ENCODE measurements around the gene CSH1.
A peak's percentile ranks its signal among the peaks of the same experiment; 100 is the strongest.
"Not testable (repeated sequence)": the region's sequence is repeated elsewhere in the genome, so short reads cannot be mapped to it uniquely, and the experiment has no call there.

CSH1 gene

DNA sequence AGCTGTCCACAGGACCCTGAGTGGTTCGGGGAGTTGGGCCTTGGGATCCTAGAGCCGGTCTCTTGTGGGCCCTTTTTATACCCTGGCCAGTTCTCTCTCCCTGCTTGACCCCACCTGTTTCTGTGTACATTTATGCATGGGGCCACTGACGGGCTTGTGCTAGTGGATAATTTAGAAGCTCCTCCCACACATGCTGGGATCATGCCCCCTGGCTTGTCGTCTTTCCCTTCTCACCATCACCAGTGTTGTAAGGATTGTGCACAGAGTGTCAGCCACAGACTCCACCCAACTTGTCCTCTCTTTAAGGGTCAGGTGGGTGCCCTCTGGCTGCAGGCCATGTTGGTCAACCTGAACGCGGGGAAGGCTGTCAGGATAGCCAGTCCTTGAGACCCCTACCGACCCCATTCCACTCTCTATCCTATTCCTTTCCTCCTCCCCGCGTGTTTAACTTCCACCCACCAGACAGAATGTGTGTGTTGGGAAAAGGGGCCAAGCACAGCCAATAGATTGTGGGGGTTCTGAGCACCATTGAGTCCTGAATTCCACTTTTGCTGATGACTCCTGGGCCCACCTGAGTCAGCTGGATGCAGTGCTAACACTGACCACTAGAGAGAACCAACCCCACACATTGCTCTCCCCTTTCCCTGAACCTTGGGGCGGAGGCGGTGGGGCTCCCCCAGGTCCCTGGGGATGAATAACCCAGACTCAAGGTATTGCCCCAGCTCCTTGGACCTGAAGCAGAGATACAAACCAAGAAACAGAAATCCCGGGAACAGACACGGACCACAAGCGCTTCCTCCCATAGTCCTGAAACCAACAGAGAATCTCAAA, at the start of gene CSH1:
CSH1 (minus strand) TSS at position 51 of the 831 bp plus-strand sequence. CDS start 63 bp downstream, outside the sequence.
- DNase-seq; H3K36me3 ChIP-seq (replicated peaks); in situ Hi-C loops (cut with HindIII; ENCODE audit: low pct_ligation_motif_present, low sequenced_read_pairs); H3K27ac ChIP-seq; H3K27me3 ChIP-seq (replicated peaks); H3K4me3 ChIP-seq (ENCODE audit: low read depth, low read length): not testable (repeated sequence)

DNA sequence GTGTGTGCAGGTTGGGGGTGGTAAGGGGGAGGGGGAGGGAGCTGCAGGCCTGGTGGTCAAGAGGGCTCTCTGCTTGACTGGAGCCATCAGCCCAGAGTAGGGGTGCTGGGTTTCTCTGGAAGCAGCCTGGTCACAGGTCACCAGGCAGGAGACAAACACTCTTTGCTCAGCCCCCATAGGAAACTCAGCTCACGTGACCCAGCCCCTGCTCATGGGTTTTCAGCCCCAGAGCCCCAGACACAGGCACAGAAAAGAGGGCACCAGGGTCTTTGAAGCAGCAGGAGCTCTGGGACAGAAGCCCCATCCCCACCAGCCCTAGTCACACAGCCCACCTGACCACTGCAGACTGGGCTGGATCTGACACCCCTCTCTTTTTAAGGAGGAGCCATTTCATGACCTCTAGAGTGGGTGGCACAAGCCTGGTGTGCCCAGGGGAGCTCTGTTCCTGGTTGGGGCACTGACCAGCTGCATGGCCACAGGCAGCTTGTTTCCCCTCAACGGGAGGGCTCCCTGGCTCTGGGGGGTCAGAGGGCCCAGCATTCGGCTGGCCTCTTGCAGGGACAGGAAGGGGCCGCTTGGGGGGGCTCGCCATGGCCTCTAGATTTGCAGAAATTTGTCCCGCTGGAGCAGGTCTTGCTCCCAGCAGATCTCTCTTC, 49.5 kb upstream of the CSH1 start:
- no peak for DNase-seq
- no peak overlapping the region for H3K27ac ChIP-seq
- H3K4me3 ChIP-seq (ENCODE audit: low read depth, low read length) = no peak overlapping the region
- TF ChIP-seq, protein P1, sequence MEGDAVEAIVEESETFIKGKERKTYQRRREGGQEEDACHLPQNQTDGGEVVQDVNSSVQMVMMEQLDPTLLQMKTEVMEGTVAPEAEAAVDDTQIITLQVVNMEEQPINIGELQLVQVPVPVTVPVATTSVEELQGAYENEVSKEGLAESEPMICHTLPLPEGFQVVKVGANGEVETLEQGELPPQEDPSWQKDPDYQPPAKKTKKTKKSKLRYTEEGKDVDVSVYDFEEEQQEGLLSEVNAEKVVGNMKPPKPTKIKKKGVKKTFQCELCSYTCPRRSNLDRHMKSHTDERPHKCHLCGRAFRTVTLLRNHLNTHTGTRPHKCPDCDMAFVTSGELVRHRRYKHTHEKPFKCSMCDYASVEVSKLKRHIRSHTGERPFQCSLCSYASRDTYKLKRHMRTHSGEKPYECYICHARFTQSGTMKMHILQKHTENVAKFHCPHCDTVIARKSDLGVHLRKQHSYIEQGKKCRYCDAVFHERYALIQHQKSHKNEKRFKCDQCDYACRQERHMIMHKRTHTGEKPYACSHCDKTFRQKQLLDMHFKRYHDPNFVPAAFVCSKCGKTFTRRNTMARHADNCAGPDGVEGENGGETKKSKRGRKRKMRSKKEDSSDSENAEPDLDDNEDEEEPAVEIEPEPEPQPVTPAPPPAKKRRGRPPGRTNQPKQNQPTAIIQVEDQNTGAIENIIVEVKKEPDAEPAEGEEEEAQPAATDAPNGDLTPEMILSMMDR (IDR thresholded peaks at IDR 0.05; ENCODE audit: low read depth, low read length, missing control alignments) = no peak
- in situ Hi-C loops (cut with HindIII; ENCODE audit: low pct_ligation_motif_present, low sequenced_read_pairs) = no loop called here
- no peaks in the 10 kb centered on the region for H3K36me3 ChIP-seq (replicated peaks)
- H3K27me3 ChIP-seq (replicated peaks) = peaks cover 2% of the 10 kb centered on the region

DNA sequence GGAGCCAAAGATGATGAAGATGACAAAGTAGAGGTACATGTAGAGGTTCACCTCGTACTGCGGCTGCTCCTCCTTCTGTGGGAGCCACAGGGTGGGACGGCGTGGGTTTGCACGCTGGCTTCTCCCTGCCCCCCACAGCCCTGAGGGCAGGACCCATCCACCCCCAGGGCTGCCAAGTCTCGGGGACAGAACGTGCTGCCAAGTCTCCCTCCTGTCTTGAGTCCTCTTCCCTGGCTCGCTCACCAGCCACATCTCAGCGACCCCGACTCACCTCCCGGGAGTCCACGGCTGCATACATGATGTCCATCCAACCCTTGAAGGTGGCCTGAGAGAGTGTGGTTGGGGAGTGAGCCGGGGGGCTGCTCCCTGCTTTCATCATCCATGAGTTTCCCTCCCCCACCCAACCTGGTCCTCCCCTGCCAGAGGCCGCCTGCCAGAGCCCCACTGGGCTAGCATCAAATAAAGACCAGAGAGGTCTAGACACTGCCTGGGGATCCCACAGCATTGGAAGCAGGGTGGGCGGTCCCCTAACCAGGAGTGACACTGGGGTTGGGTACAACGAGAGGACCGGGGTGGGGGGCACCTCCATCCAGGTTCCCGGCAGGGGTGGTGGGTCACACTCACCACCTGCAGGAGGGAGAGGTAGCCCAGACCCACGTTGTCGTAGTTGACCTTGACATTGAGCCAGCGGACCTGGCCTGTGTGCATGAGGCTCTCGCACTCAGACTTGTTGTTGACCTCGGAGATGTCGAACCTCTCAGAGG, 48.5 kb upstream of the CSH1 start:
- in situ Hi-C loops (cut with HindIII; ENCODE audit: low pct_ligation_motif_present, low sequenced_read_pairs) = no loop called here
- Histone ChIP-seq H3K36me3 (replicated peaks) (no peaks in the 10 kb centered on the region), H3K27ac (no peak overlapping the region), H3K4me3 (ENCODE audit: low read depth, low read length) (no peak overlapping the region), H3K27me3 (replicated peaks) (peaks cover under 1% of the 10 kb centered on the region)
- DNase-seq = no peak
- TF ChIP-seq, protein P1 (IDR thresholded peaks at IDR 0.05; ENCODE audit: low read depth, low read length, missing control alignments) = no peak

DNA sequence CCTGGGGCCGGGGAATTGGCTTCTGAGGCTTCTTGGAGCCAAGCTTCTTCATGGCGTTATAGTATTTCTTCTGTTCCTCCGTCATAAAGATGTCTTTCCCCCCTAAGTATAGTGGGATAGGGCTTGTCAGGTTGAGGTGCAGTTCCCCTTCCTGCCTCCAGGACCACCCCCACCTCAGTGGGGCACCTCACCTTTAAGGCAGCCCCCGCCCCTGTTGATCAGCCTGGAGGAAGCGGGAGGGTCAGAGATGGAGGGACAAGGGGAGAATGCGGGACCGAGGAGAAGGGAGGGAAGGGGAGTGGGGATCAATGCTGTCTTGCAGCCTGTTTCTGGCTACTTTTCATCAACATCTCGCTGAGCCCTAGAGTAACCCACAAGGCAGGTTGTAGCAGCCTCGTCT, 47.4 kb upstream of the CSH1 start:
- no peaks in the 10 kb centered on the region for H3K36me3 ChIP-seq (replicated peaks)
- H3K27me3 ChIP-seq (replicated peaks) = no peaks in the 10 kb centered on the region
- no peak for DNase-seq
- TF ChIP-seq, protein P1 (IDR thresholded peaks at IDR 0.05; ENCODE audit: low read depth, low read length, missing control alignments) = peak; percentile 37
- H3K27ac ChIP-seq = no peak overlapping the region
- in situ Hi-C loops (cut with HindIII; ENCODE audit: low pct_ligation_motif_present, low sequenced_read_pairs) = no loop called here
- no peak overlapping the region for H3K4me3 ChIP-seq (ENCODE audit: low read depth, low read length)

DNA sequence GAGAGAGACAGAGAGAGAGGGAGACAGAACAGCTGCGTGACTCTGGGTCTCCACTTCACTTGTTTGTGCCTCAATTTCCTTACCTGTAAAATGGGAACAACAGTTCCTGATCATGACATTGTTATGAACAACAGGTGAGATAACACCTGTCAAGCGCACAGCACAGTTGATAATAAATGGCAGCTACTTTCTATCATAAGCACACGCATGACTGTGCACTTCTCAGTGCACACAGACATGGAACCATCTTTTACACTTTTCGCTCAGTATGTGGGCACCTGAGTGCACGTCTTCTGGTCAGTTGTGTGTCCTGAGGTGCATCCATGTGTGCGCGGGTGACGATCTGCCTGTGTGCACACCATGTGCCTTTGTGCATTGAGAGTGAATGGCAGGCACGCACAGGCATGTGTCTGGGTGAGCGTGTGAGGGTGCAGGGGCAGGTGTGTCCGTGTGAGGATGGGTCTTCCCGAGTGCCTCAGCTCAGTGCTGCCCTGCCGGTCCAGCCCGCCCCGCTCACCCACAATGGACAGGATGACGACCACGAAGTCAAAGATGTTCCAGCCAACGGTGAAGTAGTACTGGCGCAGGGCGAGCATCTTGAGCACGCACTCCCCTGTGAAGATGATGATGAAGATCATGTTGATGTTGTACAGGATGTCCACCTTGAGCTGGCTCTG, 46.1 kb upstream of the CSH1 start:
- in situ Hi-C loops (cut with HindIII; ENCODE audit: low pct_ligation_motif_present, low sequenced_read_pairs) = no loop called here
- TF ChIP-seq, protein P1 (IDR thresholded peaks at IDR 0.05; ENCODE audit: low read depth, low read length, missing control alignments) = no peak
- DNase-seq = no peak

More for the DNA sequence above, 46.1 kb upstream of the CSH1 start:
- Histone ChIP-seq H3K36me3 (replicated peaks) (no peaks in the 10 kb centered on the region), H3K4me3 (ENCODE audit: low read depth, low read length) (no peak overlapping the region), H3K27ac (no peak overlapping the region), H3K27me3 (replicated peaks) (no peaks in the 10 kb centered on the region)

Data from brain microvascular endothelial cell (primary cell).